WTC11 (cell line): ENCODE results near the gene FOXJ1. TPM values are rescaled to one million over a fixed set of nuclear protein-coding genes. Genes with fewer than 3 reads are reported as not detected.

Source experiments
- CBFB ChIP-seq: sonication (generic); formaldehyde crosslinking; IDR thresholded peaks from 2 replicates; pipeline ENCODE4 v1.8.1; 2022; ENCODE audit warnings: mild to moderate bottlenecking, low read depth, missing genetic modification reagents
- CREB1 ChIP-seq: sonication (generic); formaldehyde crosslinking; IDR thresholded peaks from 2 replicates; pipeline ENCODE4 v1.8.0; 2023; ENCODE audit warnings: mild to moderate bottlenecking, missing genetic modification reagents
- ELF4 ChIP-seq: sonication (generic); formaldehyde crosslinking; IDR thresholded peaks from 2 replicates; pipeline ENCODE4 v1.8.1; 2022; ENCODE audit warnings: low read depth, mild to moderate bottlenecking, moderate library complexity, missing genetic modification reagents
- FOXJ3 ChIP-seq: sonication (generic); formaldehyde crosslinking; IDR thresholded peaks from 2 replicates; pipeline ENCODE4 v1.9.0; 2021; ENCODE audit warnings: missing genetic modification reagents, mild to moderate bottlenecking, borderline replicate concordance
- JAZF1 ChIP-seq: fragments of 250-450 bp; sonication (Bioruptor Pico); IDR thresholded peaks from 2 replicates; pipeline ENCODE4 v1.9.0; 2021; ENCODE audit warnings: moderate library complexity, mild to moderate bottlenecking, inconsistent platforms
- MYBL2 ChIP-seq: sonication (generic); formaldehyde crosslinking; IDR thresholded peaks from 2 replicates; pipeline ENCODE4 v1.8.1; 2023; ENCODE audit warnings: mild to moderate bottlenecking, moderate library complexity, missing genetic modification reagents
- SOX15 ChIP-seq: fragments of 250-450 bp; sonication (Bioruptor Pico); IDR thresholded peaks from 2 replicates; pipeline ENCODE4 v1.9.0; 2021; ENCODE audit warnings: mild to moderate bottlenecking
- TEAD1 ChIP-seq: sonication (generic); formaldehyde crosslinking; IDR thresholded peaks from 2 replicates; pipeline ENCODE4 v1.8.0; 2022; ENCODE audit warnings: mild to moderate bottlenecking, missing genetic modification reagents
- ZNF121 ChIP-seq: sonication (generic); formaldehyde crosslinking; IDR thresholded peaks from 2 replicates; pipeline ENCODE4 v1.8.0; 2023; ENCODE audit warnings: missing genetic modification reagents
- ZNF416 ChIP-seq: fragments of 250-450 bp; sonication (Bioruptor Pico); IDR thresholded peaks from 2 replicates; pipeline ENCODE4 v1.9.0; 2021; ENCODE audit warnings: mild to moderate bottlenecking, inconsistent platforms
- ZNF671 ChIP-seq: fragments of 250-450 bp; sonication (Bioruptor Pico); IDR thresholded peaks from 2 replicates; pipeline ENCODE4 v1.8.0; 2021; ENCODE audit warnings: mild to moderate bottlenecking
- total RNA-seq: library from RNA; stranded (reverse); gene quantifications from 3 replicates; pipeline ENCODE4 v1.2.3, GENCODE V29; 2021
- TF ChIP-seq, protein P1 (sequence below): fragments of 250-450 bp; sonication (Bioruptor Pico); IDR thresholded peaks from 2 replicates; pipeline ENCODE4 v1.9.0; 2021; ENCODE audit warnings: mild to moderate bottlenecking, borderline replicate concordance
- TF ChIP-seq, protein P2 (sequence below): fragments of 250-450 bp; sonication (Bioruptor Pico); IDR thresholded peaks from 2 replicates; pipeline ENCODE4 v1.9.0; 2021; ENCODE audit warnings: moderate library complexity, mild to moderate bottlenecking, inconsistent platforms, borderline replicate concordance
- TF ChIP-seq, protein P3 (sequence below): sonication (generic); formaldehyde crosslinking; IDR thresholded peaks from 2 replicates; pipeline ENCODE4 v1.8.0; 2022; ENCODE audit warnings: mild to moderate bottlenecking, missing genetic modification reagents
- TF ChIP-seq, protein P4 (sequence below): fragments of 200-600 bp; IDR thresholded peaks from 2 replicates; pipeline ENCODE4 v1.8.0; 2022; ENCODE audit warnings: antibody characterized with exemption
- TF ChIP-seq, protein P5 (sequence below): sonication (generic); formaldehyde crosslinking; IDR thresholded peaks from 2 replicates; pipeline ENCODE4 v1.8.1; 2022; ENCODE audit warnings: mild to moderate bottlenecking, missing genetic modification reagents, moderate library complexity, borderline replicate concordance
- TF ChIP-seq, protein P6 (sequence below): sonication (generic); formaldehyde crosslinking; IDR thresholded peaks from 2 replicates; pipeline ENCODE4 v1.8.1; 2023; ENCODE audit warnings: mild to moderate bottlenecking, missing genetic modification reagents

Gene FOXJ1
- total RNA-seq, 1 experiment from 2014 or later, result 11.8 TPM

DNA sequence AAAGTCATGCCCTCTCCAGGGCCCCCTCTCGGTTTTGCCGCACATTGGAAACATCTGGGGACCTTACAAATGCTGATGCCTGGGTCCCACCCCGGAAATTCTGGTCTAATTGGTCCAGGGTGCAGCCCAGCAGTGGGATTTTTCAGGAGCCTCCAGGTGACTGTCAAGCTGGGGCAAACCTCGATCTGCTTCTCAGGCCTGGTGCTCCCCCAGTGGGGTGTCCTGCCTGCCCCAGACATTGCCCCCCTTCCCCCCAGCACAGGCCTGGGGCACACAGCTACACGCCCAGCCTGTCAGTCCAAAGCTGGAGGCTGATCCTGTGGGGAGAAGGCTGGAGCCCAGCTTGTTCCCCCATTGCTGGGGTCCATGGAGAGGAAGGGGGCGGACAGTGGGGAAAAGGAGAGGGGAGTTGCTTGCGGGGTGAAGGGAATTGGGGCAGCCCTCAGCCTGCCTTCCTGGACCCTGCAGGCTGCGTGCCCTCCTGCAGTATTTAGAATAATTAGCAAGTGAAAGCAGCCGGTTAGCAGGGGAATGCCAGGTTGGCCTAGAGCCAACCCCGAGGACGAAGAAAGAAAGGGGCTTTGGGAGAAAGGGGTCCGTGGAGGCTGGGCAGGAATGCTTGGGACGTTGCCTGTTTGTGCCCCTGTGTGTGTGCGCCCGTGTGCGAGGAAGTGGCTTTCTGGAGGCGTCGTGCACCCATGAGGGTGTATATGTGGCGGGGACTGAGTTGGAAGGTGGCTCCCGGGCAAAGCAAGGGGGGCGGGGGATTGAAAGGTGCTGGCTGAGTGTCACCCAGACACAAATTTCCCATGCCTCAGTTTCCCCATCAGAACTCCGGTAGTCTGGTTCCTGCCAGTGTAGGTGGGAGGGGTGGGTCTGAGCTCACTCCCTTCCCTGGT lies 5.9 kb downstream of the FOXJ1 start (continued):
- TF ChIP-seq, protein P1, sequence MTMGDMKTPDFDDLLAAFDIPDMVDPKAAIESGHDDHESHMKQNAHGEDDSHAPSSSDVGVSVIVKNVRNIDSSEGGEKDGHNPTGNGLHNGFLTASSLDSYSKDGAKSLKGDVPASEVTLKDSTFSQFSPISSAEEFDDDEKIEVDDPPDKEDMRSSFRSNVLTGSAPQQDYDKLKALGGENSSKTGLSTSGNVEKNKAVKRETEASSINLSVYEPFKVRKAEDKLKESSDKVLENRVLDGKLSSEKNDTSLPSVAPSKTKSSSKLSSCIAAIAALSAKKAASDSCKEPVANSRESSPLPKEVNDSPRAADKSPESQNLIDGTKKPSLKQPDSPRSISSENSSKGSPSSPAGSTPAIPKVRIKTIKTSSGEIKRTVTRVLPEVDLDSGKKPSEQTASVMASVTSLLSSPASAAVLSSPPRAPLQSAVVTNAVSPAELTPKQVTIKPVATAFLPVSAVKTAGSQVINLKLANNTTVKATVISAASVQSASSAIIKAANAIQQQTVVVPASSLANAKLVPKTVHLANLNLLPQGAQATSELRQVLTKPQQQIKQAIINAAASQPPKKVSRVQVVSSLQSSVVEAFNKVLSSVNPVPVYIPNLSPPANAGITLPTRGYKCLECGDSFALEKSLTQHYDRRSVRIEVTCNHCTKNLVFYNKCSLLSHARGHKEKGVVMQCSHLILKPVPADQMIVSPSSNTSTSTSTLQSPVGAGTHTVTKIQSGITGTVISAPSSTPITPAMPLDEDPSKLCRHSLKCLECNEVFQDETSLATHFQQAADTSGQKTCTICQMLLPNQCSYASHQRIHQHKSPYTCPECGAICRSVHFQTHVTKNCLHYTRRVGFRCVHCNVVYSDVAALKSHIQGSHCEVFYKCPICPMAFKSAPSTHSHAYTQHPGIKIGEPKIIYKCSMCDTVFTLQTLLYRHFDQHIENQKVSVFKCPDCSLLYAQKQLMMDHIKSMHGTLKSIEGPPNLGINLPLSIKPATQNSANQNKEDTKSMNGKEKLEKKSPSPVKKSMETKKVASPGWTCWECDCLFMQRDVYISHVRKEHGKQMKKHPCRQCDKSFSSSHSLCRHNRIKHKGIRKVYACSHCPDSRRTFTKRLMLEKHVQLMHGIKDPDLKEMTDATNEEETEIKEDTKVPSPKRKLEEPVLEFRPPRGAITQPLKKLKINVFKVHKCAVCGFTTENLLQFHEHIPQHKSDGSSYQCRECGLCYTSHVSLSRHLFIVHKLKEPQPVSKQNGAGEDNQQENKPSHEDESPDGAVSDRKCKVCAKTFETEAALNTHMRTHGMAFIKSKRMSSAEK (CRISPR knock-in tag), result 0 out of 2 replicates have a peak, but pooled peaks have one; percentile 56
- TF ChIP-seq, protein P2, sequence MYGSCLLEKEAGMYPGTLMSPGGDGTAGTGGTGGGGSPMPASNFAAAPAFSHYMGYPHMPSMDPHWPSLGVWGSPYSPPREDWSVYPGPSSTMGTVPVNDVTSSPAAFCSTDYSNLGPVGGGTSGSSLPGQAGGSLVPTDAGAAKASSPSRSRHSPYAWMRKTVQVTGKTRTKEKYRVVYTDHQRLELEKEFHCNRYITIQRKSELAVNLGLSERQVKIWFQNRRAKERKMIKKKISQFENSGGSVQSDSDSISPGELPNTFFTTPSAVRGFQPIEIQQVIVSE (CRISPR knock-in tag), result no peak
- TF ChIP-seq CREB1 (CRISPR knock-in tag) (no peak), CBFB (CRISPR knock-in tag) (no peak), JAZF1 (no peak), SOX15 (CRISPR knock-in tag) (no peak), ZNF671 (CRISPR knock-in tag) (no peak), ELF4 (CRISPR knock-in tag) (no peak), FOXJ3 (CRISPR knock-in tag) (no peak), TEAD1 (CRISPR knock-in tag) (peak; percentile 93), ZNF416 (no peak), MYBL2 (CRISPR knock-in tag) (no peak), ZNF121 (no peak)
- TF ChIP-seq, protein P3, sequence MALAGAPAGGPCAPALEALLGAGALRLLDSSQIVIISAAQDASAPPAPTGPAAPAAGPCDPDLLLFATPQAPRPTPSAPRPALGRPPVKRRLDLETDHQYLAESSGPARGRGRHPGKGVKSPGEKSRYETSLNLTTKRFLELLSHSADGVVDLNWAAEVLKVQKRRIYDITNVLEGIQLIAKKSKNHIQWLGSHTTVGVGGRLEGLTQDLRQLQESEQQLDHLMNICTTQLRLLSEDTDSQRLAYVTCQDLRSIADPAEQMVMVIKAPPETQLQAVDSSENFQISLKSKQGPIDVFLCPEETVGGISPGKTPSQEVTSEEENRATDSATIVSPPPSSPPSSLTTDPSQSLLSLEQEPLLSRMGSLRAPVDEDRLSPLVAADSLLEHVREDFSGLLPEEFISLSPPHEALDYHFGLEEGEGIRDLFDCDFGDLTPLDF (CRISPR knock-in tag), result no peak
- TF ChIP-seq, protein P4, sequence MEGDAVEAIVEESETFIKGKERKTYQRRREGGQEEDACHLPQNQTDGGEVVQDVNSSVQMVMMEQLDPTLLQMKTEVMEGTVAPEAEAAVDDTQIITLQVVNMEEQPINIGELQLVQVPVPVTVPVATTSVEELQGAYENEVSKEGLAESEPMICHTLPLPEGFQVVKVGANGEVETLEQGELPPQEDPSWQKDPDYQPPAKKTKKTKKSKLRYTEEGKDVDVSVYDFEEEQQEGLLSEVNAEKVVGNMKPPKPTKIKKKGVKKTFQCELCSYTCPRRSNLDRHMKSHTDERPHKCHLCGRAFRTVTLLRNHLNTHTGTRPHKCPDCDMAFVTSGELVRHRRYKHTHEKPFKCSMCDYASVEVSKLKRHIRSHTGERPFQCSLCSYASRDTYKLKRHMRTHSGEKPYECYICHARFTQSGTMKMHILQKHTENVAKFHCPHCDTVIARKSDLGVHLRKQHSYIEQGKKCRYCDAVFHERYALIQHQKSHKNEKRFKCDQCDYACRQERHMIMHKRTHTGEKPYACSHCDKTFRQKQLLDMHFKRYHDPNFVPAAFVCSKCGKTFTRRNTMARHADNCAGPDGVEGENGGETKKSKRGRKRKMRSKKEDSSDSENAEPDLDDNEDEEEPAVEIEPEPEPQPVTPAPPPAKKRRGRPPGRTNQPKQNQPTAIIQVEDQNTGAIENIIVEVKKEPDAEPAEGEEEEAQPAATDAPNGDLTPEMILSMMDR, result no peak
- TF ChIP-seq, protein P5, sequence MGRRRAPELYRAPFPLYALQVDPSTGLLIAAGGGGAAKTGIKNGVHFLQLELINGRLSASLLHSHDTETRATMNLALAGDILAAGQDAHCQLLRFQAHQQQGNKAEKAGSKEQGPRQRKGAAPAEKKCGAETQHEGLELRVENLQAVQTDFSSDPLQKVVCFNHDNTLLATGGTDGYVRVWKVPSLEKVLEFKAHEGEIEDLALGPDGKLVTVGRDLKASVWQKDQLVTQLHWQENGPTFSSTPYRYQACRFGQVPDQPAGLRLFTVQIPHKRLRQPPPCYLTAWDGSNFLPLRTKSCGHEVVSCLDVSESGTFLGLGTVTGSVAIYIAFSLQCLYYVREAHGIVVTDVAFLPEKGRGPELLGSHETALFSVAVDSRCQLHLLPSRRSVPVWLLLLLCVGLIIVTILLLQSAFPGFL (CRISPR knock-in tag), result no peak
- TF ChIP-seq, protein P6, sequence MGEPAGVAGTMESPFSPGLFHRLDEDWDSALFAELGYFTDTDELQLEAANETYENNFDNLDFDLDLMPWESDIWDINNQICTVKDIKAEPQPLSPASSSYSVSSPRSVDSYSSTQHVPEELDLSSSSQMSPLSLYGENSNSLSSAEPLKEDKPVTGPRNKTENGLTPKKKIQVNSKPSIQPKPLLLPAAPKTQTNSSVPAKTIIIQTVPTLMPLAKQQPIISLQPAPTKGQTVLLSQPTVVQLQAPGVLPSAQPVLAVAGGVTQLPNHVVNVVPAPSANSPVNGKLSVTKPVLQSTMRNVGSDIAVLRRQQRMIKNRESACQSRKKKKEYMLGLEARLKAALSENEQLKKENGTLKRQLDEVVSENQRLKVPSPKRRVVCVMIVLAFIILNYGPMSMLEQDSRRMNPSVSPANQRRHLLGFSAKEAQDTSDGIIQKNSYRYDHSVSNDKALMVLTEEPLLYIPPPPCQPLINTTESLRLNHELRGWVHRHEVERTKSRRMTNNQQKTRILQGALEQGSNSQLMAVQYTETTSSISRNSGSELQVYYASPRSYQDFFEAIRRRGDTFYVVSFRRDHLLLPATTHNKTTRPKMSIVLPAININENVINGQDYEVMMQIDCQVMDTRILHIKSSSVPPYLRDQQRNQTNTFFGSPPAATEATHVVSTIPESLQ (CRISPR knock-in tag), result no peak
- TF ChIP-seq, all 79 proteins: peak for 12
